Small intestine (tissue), 7 donors: Measurements from ENCODE around the gene SCN10A. TPM values are rescaled to one million over a fixed set of nuclear protein-coding genes. Genes with fewer than 3 reads are reported as not detected.

Experiments
- DNase-seq, 2 donors: peaks; one replicate each; pipeline versions ENCODE4 v3.0.0 to v3.0.0-alpha.2; 2013
- FAIRE-seq: peaks from 2 replicates; lab custom pipeline; 2012; peaks lifted over from hg19 to GRCh38; lab: Jason Lieb, UNC
- H3K27ac ChIP-seq, 3 donors: one replicate each; pipeline ENCODE4 v1.5.1; 2013; ENCODE audit warnings: low read length in 2 of 3, mild to moderate bottlenecking in 2 of 3, control low read depth in 1 of 3, inconsistent platforms in 1 of 3, low read depth in 1 of 3, moderate library complexity in 1 of 3
- H3K27me3 ChIP-seq, 3 donors: one replicate each; pipeline ENCODE4 v1.6.1; 2013; ENCODE audit warnings: low read length in 3 of 3, inconsistent platforms in 1 of 3; ENCODE audit not compliant: control insufficient read depth in 3 of 3, insufficient read depth in 3 of 3
- H3K36me3 ChIP-seq, 3 donors: one replicate each; pipeline ENCODE4 v1.6.1; 2013; ENCODE audit warnings: low read length in 3 of 3, inconsistent platforms in 1 of 3, low read depth in 1 of 3, mild to moderate bottlenecking in 1 of 3, moderate library complexity in 1 of 3; ENCODE audit not compliant: control insufficient read depth in 3 of 3, insufficient read depth in 2 of 3
- H3K4me1 ChIP-seq, 3 donors: one replicate each; pipeline ENCODE4 v1.6.1; 2013; ENCODE audit warnings: low read length in 2 of 3, inconsistent platforms in 1 of 3, low read depth in 1 of 3, mild to moderate bottlenecking in 1 of 3, moderate library complexity in 1 of 3; ENCODE audit not compliant: control insufficient read depth in 3 of 3, insufficient read depth in 2 of 3
- H3K4me3 ChIP-seq, 3 donors: one replicate each; pipeline ENCODE4 v1.5.1; 2013; ENCODE audit warnings: low read length in 3 of 3, control low read depth in 1 of 3, inconsistent platforms in 1 of 3, low read depth in 1 of 3, mild to moderate bottlenecking in 1 of 3, moderate library complexity in 1 of 3
- H3K9me3 ChIP-seq, 2 donors: one replicate each; pipeline ENCODE4 v1.6.1; 2013; ENCODE audit warnings: low read depth in 1 of 2, low read length in 1 of 2; ENCODE audit not compliant: control insufficient read depth in 2 of 2, insufficient read depth in 1 of 2
- WGBS, 3 donors: extraction: QIAGEN DNeasy Blood & Tissue Kit; methylation state at CpG; one replicate each; pipeline ENCODE4 v1.1.7; 2013; 5-methylcytosine and 5-hydroxymethylcytosine counted together
- polyA plus RNA-seq, 4 donors: library from polyadenylated mRNA; stranded (reverse) in 3 of 4; unstranded in 1 of 4; fragments of 200-250 nt in 3 of 4; fragments of 120-200 nt in 1 of 4; gene quantifications; one replicate each; pipeline versions ENCODE4 v1.2.1 to v1.2.3, GENCODE V29; 2013
- donor health status: healthy with polysubstance abuse.
- donor health status: control.
- donor health status: control.
- donor health status: Bipolar disorder and iron deficiency.
- donor health status: healthy.

Gene SCN10A
- polyA plus RNA-seq, 4 donors: not detected

- Histone ChIP-seq H3K36me3 (no peaks in the 10 kb centered on the region), H3K4me3 (no peak overlapping the region), H3K27ac (no peak overlapping the region), H3K4me1 (no peaks in the 10 kb centered on the region), H3K9me3 (no peaks in the 10 kb centered on the region), H3K27me3 (peaks cover 0 to 1% (median 0%) of the 10 kb centered on the region in 3 donors)
- no peak for FAIRE-seq
- DNase-seq: no peak
- WGBS, 3 donors: 64 to 72% (median 69%) methylated on average over 12 of the region's 12 CpGs
Measured at GRCh38 chr3:38722781-38723568, 93.0 kb downstream of the SCN10A start.

- H3K27ac ChIP-seq: no peak overlapping the region
- H3K4me3 ChIP-seq: no peak overlapping the region
- FAIRE-seq (no peak), DNase-seq (no peak)
- no peaks in the 10 kb centered on the region for H3K36me3 ChIP-seq
- H3K27me3 ChIP-seq: no peaks in the 10 kb centered on the region
- H3K4me1 ChIP-seq: no peaks in the 10 kb centered on the region
- 88 to 92% (median 90%) methylated on average over 5 of the region's 5 CpGs for WGBS, 3 donors
- no peaks in the 10 kb centered on the region for H3K9me3 ChIP-seq
Measured at GRCh38 chr3:38721207-38721772, 94.7 kb downstream of the SCN10A start.

- H3K36me3 ChIP-seq: no peaks in the 10 kb centered on the region
- 46 to 58% (median 49%) methylated on average over 4 of the region's 4 CpGs for WGBS, 3 donors
- H3K9me3 ChIP-seq: no peaks in the 10 kb centered on the region
- H3K27me3 ChIP-seq: no peaks in the 10 kb centered on the region
- no peaks in the 10 kb centered on the region for H3K4me1 ChIP-seq
- no peak overlapping the region for H3K27ac ChIP-seq
- FAIRE-seq (no peak), DNase-seq (no peak)
- no peak overlapping the region for H3K4me3 ChIP-seq
Measured at GRCh38 chr3:38720465-38720864, 95.6 kb downstream of the SCN10A start.

- no peaks in the 10 kb centered on the region for H3K36me3 ChIP-seq
- WGBS, 3 donors: 68 to 83% (median 71%) methylated on average over 5 of the region's 5 CpGs
Measured at GRCh38 chr3:38717355-38718240, 98.4 kb downstream of the SCN10A start.

GRCh38 chr3:38713121-38713520, 102.9 kb downstream of the SCN10A start:
- Histone ChIP-seq H3K36me3 (no peaks in the 10 kb centered on the region), H3K9me3 (no peaks in the 10 kb centered on the region), H3K27ac (no peak overlapping the region), H3K4me1 (no peaks in the 10 kb centered on the region), H3K27me3 (no peaks in the 10 kb centered on the region), H3K4me3 (no peak overlapping the region)
- WGBS, 3 donors: 84 to 93% (median 93%) methylated on average over 2 of the region's 2 CpGs
- DNase-seq: no peak
- no peak for FAIRE-seq

More at GRCh38 chr3:38717355-38718240, 98.4 kb downstream of the SCN10A start:
- no peaks in the 10 kb centered on the region for H3K4me1 ChIP-seq
- H3K9me3 ChIP-seq: no peaks in the 10 kb centered on the region
- H3K4me3 ChIP-seq: no peak overlapping the region
- H3K27ac ChIP-seq: no peak overlapping the region
- DNase-seq (no peak), FAIRE-seq (no peak)
- no peaks in the 10 kb centered on the region for H3K27me3 ChIP-seq

- Histone ChIP-seq H3K4me1 (no peaks in the 10 kb centered on the region), H3K27ac (no peak overlapping the region)
- no peak for FAIRE-seq
Measured at GRCh38 chr3:38711321-38711720, 104.7 kb downstream of the SCN10A start.

GRCh38 chr3:38707730-38708129, 108.3 kb downstream of the SCN10A start:
- no peaks in the 10 kb centered on the region for H3K36me3 ChIP-seq
- no peak for DNase-seq
- no peak overlapping the region for H3K27ac ChIP-seq
- no peaks in the 10 kb centered on the region for H3K4me1 ChIP-seq
- no peak overlapping the region for H3K4me3 ChIP-seq
- no peak for FAIRE-seq
- 4 to 5% (median 5%) methylated on average over 1 of the region's 1 CpG for WGBS, 3 donors
- H3K9me3 ChIP-seq: no peaks in the 10 kb centered on the region
- H3K27me3 ChIP-seq: peaks cover 0 to 3% (median 0%) of the 10 kb centered on the region in 3 donors

More at GRCh38 chr3:38711321-38711720, 104.7 kb downstream of the SCN10A start:
- H3K36me3 ChIP-seq: no peaks in the 10 kb centered on the region
- H3K4me3 ChIP-seq: no peak overlapping the region
- DNase-seq: no peak
- no peaks in the 10 kb centered on the region for H3K27me3 ChIP-seq
- no peaks in the 10 kb centered on the region for H3K9me3 ChIP-seq

GRCh38 chr3:38706961-38707360, 109.1 kb downstream of the SCN10A start:
- 47 to 50% (median 48%) methylated on average over 2 of the region's 2 CpGs for WGBS, 3 donors

More at GRCh38 chr3:38706961-38707360, 109.1 kb downstream of the SCN10A start:
- Histone ChIP-seq H3K4me3 (no peak overlapping the region), H3K27ac (no peak overlapping the region), H3K9me3 (no peaks in the 10 kb centered on the region), H3K27me3 (peaks cover 0 to 3% (median 0%) of the 10 kb centered on the region in 3 donors), H3K36me3 (no peaks in the 10 kb centered on the region), H3K4me1 (no peaks in the 10 kb centered on the region)
- no peak for DNase-seq
- no peak for FAIRE-seq
